Effector memory CD4-positive, alpha-beta T cell (primary cell): ENCODE results near the gene SNX18.

Experiments
- DNase-seq, 3 donors: peaks; one replicate each; pipeline ENCODE4 v3.0.0-alpha.2; 2020
- H3K27ac ChIP-seq: 2 replicates; pipeline ENCODE4 v1.7.0; 2013; ENCODE audit warnings: mild to moderate bottlenecking, low read length, moderate library complexity; ENCODE audit not compliant: insufficient read depth, poor library complexity, severe bottlenecking
- H3K27me3 ChIP-seq: replicated peaks from 2 replicates; pipeline ENCODE4 v1.7.0; 2013; ENCODE audit warnings: mild to moderate bottlenecking, low read length; ENCODE audit not compliant: insufficient read depth, control insufficient read depth, poor library complexity, severe bottlenecking
- H3K36me3 ChIP-seq: 2 replicates; pipeline ENCODE4 v1.7.0; 2013; ENCODE audit warnings: mild to moderate bottlenecking, low read length, moderate library complexity; ENCODE audit not compliant: control insufficient read depth, insufficient read depth
- H3K4me1 ChIP-seq: 2 replicates; pipeline ENCODE4 v1.7.0; 2013; ENCODE audit warnings: low read length, mild to moderate bottlenecking; ENCODE audit not compliant: control insufficient read depth, insufficient read depth, poor library complexity, severe bottlenecking
- H3K4me3 ChIP-seq: 2 replicates; pipeline ENCODE4 v1.7.0; 2013; ENCODE audit warnings: low read length, low read depth, mild to moderate bottlenecking; ENCODE audit not compliant: insufficient read depth, poor library complexity, severe bottlenecking
- H3K9me3 ChIP-seq: 2 replicates; pipeline ENCODE4 v1.7.0; 2013; ENCODE audit warnings: mild to moderate bottlenecking, low read length, moderate library complexity; ENCODE audit not compliant: control insufficient read depth

Gene SNX18

DNA sequence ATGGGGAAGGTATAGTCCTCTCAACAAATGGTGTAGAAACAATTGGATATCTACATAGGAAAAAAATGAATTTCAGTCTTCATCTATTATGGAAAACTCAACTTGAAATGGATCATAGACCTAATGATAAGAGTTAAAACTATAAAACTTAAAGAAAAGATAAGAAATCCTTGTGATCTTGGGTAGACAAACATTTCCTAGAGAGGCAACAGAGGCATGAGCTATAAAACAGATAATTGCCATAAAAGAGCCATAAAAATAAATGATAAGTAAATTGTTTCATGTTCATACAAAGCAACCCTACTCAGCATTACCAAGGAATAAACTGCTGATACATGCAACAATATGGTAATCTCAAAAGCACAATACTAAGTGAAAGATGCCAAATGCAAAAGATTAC is 76.2 kb downstream of the SNX18 start:
- Histone ChIP-seq H3K27ac (no peak overlapping the region), H3K4me1 (no peaks in the 10 kb centered on the region), H3K4me3 (no peak overlapping the region), H3K27me3 (no peaks in the 10 kb centered on the region), H3K36me3 (no peaks in the 10 kb centered on the region), H3K9me3 (no peaks in the 10 kb centered on the region)
- DNase-seq: no peak

GRCh38 chr5:54594181-54594580 is 76.6 kb downstream of the SNX18 start:
- Histone ChIP-seq H3K4me1 (no peaks in the 10 kb centered on the region), H3K9me3 (no peaks in the 10 kb centered on the region), H3K4me3 (no peak overlapping the region), H3K27me3 (no peaks in the 10 kb centered on the region), H3K36me3 (no peaks in the 10 kb centered on the region), H3K27ac (no peak overlapping the region)
- no peak for DNase-seq

- Histone ChIP-seq H3K4me1 (no peaks in the 10 kb centered on the region), H3K9me3 (no peaks in the 10 kb centered on the region), H3K4me3 (no peak overlapping the region), H3K27me3 (no peaks in the 10 kb centered on the region), H3K27ac (no peak overlapping the region), H3K36me3 (no peaks in the 10 kb centered on the region)
- DNase-seq: no peak
These were observed 78.2 kb downstream of the SNX18 start for GRCh38 chr5:54595721-54596120.
